Limb (tissue), 2 donors: ENCODE data around the gene CPEB4.

Experiments
- DNase-seq, 2 donors: peaks; one replicate each; pipeline ENCODE4 v3.0.0-alpha.2; 2016; ENCODE audit errors: extremely low spot score in 2 of 2

Gene CPEB4

DNA sequence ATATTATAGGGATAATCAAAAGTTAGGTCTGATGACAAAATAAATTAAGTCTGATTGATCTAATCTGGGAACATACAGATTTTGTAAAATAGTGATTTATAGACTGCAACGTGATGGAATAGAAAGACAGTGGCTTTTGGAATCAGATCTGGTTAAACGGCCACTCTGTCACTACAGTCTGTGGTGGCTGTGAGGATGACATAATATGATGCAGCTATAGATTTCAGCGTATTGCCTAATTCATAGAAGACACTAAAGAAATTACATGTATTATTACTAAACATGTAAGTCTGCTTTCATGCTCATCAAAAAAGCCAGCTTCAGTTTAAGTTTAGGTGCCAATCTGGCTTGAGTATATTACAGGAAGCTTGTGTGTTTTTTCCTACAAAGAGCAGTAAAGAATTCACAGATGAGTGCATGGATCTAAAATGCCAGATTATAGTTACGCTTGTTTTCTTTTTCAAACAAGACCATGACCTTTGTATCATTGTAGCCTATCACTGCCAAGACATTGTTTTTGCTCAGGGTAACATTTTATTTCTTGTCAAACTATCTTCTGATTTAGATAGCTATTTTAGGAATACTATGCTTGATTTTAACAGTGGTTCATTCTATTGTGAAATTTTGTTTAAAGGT is 25.7 kb downstream of the CPEB4 start:
- DNase-seq = no peak

DNA sequence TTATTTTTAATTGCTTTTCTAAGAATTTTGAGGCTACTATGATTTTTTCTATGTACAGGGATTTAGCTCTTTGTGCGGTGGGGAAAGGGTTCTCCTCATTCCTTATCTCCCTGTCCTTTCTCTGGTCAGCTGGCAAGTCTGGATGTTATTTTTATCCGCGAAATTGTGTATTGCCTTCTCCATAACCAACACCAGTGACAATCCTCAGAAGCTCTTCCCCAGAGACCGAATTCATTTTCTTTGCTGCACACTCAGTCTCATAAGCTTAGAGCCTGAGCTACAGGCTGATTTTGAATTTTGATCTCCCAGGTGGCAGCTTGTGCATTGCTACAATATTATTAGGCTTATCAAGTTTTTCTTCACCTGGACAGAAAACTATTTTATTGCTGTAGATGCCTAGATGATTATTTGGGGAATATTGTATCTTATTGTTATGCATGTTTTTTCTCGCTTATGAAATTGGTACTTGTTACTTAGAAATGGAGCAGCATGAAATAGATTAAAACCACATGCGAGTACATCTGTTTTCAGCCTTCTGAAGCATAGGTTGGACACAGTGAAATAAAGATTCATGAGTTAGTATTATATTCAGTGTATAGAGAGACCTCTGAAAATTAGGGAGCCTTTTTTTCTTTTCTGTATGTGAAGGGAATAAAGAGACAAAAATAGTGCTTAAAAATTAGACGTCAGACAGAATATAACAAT is 27.3 kb downstream of the CPEB4 start:
- no peak for DNase-seq

DNA sequence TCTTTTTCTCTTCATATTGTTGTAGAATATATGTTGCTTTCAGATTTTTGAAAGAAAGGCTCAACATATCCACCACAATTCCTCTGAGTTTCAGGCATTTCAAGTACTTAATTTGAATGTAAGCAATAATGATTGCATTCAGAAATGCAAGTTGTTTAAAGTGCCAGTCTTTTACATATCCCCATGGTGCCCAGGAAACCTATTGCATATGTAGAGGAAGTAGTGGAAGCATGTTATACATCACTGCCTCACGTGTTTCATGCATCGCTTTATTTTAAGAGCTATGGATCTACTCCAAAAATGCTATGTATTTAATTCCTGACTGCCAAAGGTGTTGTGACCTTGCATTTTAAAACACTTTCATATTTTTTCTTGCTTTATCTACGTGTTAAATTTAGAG is 28.1 kb downstream of the CPEB4 start:
- no peak for DNase-seq

DNA sequence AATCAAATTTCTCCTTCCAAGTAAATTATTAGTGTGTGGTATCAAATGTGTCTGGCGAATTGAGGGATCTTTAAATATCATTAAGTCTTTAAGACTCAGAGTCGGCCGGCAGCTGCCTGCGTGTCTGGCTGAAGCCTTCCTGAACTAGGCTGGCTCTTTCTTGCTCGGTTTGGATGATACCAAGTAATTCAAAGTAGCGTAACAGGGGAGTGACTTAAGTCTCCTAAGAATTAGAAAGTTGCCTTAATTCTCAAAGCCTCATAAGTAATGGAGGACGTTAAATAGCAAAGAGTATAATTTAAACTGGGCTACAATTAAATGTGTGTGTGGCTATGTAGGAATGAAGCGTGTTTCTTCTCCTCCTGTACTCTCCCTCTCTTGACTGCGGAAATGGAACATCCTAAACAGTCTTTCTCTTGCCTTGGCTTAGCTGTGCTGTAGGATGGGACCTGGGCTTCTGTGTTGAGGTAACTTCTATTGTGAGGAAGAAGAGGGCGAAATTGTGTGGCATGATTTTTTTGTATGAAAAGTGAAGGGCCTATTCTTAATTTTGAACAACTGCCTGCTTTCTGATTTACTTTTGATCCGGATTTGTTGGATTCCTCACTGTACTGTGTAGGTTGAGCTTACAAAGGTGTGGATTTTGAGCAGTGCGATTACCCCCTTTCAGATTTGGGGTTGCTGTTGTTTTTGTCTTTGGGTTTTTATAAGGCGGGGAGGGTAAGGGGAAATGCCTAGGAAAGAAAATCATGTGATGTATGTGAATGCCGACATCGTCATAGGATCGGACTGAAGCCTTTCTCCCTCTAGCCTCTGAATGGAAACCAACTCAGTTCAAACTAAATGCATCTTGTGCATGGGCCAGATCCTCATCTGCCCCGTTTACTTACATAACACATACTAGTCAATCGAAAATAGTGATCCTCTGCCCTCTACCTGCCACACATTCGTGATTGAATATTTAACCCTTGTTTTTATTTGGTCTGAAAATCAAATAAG is 29.9 kb downstream of the CPEB4 start:
- DNase-seq = peak; percentile 62 to 93

DNA sequence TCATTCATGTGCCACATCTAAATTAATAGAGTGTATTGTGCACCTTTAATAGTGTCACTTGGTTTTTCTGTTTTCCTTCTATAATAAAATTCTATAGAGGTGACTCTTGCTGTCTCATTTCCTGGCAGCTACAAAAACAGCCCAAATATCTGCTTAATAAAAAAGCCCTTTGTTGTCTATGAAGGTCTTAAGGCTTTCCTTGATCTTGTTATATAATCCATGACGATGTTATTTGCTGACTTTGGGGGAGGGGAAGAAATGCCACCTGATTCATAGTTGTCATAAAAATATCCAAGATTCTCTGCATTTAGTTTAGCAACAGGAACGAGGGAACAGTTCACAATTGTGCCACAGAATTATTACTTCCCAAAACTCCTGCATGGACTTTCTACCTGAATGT is 31.3 kb downstream of the CPEB4 start:
- no peak for DNase-seq

DNA sequence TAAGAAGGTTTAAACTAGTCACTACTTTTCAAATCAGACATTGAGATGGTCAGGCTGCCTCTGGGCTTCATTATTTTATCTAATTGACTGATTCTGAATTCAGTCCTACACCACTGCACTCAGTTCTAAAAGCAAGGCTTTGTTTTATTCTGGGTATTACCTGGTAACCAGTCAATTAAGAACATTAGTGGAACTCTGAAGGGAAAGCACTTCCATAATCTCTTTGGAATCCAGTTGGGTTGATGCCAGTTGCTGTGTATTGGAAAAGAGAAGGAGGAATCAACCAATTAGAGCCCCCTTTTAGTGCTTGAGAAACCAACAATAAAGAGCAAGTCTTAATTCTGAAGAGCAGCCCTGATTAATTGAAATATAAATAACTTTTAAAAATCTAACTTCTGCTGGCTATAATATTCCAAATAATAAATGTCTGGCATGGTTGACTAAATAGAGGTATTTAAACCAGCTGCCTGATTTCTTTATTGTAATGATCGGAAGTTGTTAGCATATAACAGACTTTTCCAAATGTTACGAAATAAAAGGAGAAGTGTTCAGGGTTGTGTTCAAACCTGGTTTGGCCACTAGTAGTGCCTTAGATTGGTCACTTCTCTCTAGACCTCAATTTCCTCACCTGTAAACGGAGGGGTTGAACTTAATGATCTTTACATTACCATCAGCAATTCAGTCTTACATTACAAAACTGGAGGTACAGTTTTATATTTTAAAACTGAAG is 32.0 kb downstream of the CPEB4 start:
- DNase-seq = no peak

DNA sequence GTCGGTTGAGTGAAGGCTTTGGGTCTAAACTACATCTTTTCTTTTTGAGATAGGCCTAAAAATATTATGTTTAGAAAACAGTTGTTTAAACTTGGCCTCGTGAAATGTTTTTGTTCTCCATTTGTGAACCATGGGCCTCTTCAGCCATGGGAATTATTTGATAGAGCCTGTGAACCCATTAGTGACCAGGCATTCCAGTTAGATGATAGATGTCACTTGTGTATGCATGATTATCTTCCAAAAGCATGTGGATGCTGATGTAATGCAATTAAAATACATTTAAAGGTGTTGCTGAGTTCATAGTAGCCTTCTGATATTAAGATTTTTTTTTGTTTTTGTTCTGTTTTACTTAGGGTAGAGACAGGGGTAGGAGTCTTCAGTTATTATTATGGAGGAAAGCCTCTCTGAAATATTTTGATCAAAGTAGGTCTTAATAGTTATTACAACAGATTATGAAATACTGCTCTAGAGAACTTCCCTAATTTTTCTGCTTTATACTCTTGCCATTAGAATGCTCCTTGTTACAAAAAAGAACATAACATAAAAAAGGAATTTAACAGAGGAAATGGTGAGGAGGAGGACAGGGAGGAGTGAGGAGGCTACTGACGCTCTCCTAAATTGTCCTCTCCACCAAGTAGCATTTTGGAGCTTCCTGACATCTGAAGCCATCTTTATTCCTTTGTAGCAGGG is 32.9 kb downstream of the CPEB4 start:
- no peak for DNase-seq

DNA sequence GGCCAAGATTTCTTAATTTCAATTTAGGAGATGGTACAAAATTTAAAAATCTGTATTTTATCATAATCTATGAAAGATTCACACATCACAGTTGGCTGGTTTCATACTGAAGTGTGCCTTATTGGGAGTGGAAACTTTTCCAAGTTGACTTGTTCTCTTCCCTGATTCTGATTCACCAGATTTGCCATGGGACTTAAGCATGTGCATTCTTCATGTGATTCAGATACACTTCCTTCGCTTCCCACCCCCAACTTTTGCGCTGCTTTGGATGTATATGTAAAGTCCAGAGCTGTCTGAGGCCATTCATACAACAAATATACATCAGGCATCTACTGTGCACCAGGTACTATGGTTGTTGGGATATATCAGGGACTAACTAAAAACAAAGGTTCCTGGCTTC is 34.4 kb downstream of the CPEB4 start:
- no peak for DNase-seq

DNA sequence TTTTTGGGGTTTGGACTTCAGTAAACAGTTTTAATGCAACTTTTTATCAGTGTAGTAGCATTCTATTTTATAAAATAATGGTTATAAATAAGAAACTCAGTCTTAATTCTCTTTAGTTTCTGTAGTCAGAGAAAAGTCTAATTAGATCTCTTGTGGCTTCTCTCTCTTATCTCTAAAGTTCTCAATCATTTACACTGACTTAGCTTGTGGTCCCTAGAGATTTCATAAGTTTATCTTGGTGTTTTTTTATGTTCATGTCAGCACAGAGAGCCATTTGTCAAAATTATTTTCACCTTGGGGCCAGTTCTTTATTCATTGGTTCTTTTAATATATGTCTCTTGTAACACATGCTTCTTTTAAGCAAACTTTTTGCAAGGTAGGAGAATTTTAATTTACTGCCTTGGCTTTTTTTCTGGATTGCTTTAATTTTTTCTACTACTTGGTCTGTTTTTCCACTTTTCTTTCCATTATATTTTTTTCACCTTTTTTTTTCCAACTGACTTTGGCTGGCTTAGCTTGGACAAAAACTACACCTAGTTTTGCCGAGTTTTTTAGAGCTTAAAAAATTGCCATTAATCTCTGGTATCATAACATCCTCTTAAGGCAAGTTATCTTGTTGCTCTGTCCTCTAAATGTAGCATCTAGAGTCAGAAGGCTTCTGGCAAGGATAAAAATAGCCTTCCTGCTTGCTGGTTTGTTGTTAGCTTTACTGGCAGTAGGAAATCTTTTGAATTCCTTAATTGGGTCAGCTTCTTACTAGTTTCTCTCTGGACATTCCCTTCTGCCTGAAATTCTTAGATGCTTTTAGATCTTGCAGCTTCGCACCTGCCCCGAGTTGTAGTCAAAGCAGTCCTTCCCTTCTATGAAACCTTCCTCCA is 35.3 kb downstream of the CPEB4 start:
- no peak for DNase-seq

DNA sequence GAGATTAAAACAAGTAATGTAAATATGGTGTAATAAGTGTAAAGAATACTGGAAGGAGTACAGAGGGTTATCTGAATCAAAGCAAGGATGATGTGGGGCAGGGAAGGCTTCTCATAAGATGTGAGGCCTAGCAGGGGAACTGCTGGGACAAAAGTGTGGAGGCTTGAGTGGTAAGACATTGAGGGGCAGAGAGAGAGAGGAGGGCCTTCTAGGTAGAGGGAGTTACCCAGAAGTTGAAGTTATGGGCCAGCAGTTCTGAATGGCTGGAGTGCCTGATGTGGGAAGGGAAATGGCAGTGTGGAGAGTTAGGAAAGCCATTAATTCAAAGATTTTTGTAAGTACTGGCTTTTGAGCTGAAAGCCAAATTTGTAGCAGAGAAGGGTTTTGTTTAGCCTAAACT is 36.8 kb downstream of the CPEB4 start:
- no peak for DNase-seq

DNA sequence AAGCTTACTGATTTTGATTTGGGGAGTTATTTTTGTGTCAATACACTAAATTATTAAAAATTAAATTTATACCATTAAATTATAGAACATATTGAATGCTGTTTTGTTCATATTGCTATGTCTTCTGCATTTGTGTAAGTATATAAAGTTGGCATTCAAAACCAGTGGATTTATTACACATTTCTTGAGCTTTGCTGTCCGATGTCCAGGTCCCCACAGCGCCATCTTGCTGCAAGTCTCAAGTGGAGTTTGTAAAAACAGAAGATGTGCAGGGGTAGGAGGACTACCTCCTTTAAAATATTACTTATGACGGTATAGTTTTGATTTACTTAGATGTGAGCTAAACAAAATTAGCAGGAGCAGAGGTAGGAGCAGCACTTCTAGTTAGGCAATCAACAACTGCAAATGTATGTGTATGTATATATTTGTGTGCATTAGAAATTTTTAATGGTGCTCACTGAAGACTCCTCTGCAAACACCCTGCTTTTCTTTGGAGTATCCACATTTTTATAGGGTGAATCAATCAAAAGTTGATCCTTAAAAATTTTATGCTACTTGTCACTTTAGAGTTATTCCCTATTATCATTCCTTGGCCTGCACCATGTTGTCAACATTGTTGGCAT is 37.4 kb downstream of the CPEB4 start:
- peak in 1 of 2 donors; percentile 38 for DNase-seq

DNA sequence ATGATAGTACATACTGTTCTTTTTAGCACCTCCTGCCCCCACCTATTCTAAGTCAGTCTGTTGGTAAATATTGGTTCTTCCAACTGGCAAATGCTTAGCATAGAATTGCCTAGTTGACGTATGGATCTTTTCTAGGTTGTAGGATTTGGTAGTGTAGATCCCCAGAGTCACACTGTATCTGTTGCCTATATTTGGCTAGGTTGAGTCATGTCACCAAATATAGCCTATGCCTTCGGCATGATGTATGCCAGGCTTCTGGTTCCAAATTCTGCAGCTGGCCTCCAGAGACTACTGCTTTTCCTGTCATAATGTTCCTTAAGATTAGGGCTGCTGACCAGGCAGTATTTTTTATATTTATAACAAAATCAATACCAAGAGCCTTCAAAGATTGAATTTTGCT is 38.2 kb downstream of the CPEB4 start:
- DNase-seq = no peak

DNA sequence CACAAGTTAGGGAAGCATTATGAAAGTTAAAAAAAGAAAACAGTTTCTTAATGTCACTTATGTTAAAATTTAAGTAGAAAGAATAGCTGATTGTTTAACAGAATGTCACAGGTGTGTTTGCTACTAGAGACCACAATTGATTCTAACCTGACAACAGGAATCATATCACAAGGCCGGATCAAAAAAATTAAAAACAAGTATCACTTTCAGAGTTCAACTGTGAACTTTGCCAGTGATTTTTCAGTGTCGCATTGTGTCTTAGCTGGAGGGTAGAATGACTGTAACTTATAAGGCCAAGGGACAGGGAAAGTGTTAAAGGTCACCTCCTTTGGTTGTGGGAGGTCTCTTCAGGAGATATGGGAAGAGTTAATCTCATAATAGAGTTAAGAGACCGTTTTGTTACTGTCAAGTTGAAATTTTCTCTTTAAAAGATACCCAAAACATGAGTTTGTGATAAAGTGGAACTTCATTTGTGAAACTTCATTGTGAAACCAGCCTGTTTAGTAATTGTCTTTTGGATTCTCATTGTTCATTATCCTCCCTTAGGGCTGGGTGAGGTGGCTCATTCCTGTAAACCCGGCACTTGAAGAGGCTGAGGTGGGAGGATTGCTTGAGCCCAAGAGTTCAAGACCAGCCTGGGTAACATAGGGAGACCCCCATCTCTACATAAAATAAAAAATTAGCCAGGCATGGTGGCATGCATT is 40.9 kb downstream of the CPEB4 start:
- no peak for DNase-seq

DNA sequence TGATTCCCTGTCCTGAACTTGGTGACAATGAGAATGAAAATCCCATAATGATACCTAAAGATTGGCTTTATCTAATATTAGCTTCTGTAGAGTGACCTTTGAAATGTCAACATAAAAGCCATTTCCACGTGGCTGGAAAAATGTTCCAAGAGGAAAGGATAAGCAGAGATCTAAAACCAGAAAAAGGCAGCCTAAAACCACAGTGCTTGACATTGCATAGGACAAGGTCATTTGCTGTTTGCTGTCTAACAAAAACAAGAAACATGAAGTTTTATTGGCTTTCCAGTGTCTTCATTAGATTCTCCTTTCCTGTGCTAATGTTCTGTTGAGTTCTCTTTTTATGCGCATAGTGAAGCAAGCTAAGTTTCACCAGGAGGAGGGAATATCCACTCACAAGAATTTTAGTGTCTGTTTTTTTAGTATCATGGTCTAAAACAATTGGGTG is 44.6 kb downstream of the CPEB4 start:
- DNase-seq = no peak

DNA sequence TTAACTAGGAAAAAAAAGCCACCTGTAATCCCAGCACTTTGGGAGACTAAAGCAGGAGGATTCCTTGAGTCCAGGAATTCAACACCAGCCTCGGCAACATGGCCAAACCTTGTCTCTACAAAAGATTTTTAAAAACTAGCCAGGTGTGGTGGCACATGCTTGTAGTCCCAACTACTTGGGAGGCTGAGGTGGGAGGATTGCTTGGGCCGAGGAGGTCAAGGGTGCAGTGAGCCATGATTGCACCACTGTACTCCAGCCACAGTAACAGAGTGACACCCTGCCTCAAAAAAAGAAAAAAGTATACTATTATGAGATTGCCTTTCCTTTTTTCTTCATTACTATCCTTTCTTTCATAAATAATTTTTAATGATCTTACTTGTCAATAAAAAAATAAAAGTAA is 45.8 kb downstream of the CPEB4 start:
- DNase-seq = no peak

DNA sequence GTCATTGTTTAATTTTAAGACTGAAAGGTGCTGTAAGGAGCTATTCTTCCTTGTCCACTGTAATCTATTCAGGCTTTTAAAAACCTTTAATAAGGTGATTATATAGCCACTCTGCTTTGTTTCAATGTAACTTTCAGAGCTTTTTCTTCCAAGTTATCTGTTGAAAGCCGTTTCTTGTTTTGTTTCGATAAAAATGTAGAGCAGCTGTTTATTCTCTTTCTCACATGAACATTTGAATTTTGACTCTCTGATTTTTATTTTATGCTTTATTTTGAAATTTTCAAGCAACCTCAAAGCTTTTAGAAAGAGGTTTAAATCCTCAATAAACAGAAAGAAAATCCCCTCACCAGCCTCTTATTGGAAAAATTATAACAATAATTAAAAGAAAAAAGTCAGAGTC is 47.2 kb downstream of the CPEB4 start:
- DNase-seq = no peak

DNA sequence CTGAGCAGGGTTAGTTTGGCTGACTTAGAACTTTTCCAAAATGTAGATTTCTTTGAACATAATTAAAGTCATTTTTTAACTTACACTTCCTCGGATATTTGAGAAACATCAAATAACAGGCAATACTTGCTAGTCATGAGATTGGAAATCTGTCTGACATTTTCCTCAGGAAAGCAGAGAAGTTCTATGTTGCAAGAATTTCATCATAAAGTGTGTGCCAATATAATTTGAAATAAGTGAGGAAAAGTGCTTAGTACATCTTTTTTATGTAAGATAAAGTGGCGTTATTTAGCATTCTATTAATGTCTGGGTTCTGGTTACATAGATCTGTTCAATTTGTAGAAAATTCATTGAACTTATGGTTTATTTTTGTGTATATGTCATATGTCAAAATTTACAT is 52.1 kb downstream of the CPEB4 start:
- no peak for DNase-seq

DNA sequence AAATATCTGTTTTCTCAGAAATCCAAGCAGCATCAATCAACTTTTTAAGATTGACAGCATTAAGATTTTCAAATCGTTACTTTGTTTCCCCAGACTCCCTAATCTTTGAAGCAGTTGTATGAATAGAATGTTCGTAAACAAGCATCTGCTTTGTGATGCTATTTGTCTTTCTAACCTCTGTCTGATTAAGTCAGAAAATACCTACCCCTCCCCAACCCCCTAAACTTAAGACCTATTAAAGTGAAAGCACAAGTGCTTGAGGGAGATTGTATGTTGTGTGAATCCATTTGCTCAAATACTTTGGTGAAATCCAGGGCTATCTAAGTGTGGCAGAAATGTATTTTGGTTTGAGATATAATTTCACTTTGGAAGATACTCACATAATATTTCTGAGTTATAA is 53.0 kb downstream of the CPEB4 start:
- no peak for DNase-seq
